ENCODE data around the gene ACBD4. TPM values are rescaled to one million over a fixed set of nuclear protein-coding genes. Genes with fewer than 3 reads are reported as not detected.

The ACBD4 gene
- total and polyA plus RNA-seq, 2 of the 4 experiments (the other 2 are of a cell fraction), result 2.3 to 5.7 TPM

DNA sequence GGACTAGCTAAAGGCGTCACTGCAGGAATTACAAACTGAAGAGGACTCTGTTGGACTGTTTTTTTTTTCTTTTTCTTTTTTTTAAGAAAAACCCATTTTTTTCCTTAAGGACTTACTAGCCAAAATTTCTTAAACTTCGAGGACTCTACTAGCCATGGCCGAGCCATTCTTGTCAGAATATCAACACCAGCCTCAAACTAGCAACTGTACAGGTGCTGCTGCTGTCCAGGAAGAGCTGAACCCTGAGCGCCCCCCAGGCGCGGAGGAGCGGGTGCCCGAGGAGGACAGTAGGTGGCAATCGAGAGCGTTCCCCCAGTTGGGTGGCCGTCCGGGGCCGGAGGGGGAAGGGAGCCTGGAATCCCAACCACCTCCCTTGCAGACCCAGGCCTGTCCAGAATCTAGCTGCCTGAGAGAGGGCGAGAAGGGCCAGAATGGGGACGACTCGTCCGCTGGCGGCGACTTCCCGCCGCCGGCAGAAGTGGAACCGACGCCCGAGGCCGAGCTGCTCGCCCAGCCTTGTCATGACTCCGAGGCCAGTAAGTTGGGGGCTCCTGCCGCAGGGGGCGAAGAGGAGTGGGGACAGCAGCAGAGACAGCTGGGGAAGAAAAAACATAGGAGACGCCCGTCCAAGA, 13.7 kb downstream of the ACBD4 start:
- in situ Hi-C loops (cut with MboI; ENCODE audit: low sequenced_read_pairs), result no loop called here
- CTCF ChIA-PET, result interaction anchor here (0.6 to 4.7 kb wide), 11 partner anchors 11 to 1283 kb away, joined by 3 to 60 read pairs (median 5); partner anchors contain the start of genes ACBD4 and HEXIM2
- H2AFZ ChIP-seq (replicated peaks; ENCODE audit: low read length, poor library complexity), result peak overlapping the region; percentile 79

More for the DNA sequence above, 13.7 kb downstream of the ACBD4 start:
- Histone ChIP-seq H3K9ac (ENCODE audit: low read depth, low read length) (peak overlapping the region; percentile 94), H4K20me1 (ENCODE audit: insufficient read depth, low read length) (peaks cover 37% of the 10 kb centered on the region), H2BK120ac (ENCODE audit: low read depth, low read length) (peak overlapping the region; percentile 19; the same call in 1 of the 2 replicates), H4K5ac (ENCODE audit: low read depth, low read length) (peak overlapping the region; percentile 50), H3K4me2 (ENCODE audit: low read depth, low read length) (peak overlapping the region; percentile 78), H3K4ac (ENCODE audit: low read depth, low read length) (peak overlapping the region; percentile 93), H3K9me1 (ENCODE audit: insufficient read depth, low read length) (peaks cover 12% of the 10 kb centered on the region), H3K23ac (ENCODE audit: low read depth, low read length) (peak overlapping the region; percentile 89), H4K8ac (ENCODE audit: low read depth in 2 of 2, low read length in 2 of 2) (peak overlapping the region; percentile 36 to 64; a peak in 3 of 4 replicates), H2AK5ac (ENCODE audit: low read depth, low read length) (peak overlapping the region; percentile 92), H3K18ac (ENCODE audit: low read depth, low read length) (peak overlapping the region; percentile 85), H3K36me3 (ENCODE audit: control insufficient read depth, insufficient read depth, low read length) (0 out of 2 replicates have a peak, but pooled peaks cover 2% of the 10 kb centered on the region), H2BK20ac (ENCODE audit: low read depth, low read length) (no peak overlapping the region), H3K27me3 (ENCODE audit: control insufficient read depth, insufficient read depth, low read length) (no peaks in the 10 kb centered on the region), H3K4me1 (ENCODE audit: control insufficient read depth, insufficient read depth, low read length) (peaks cover 12% of the 10 kb centered on the region), H3K79me1 (ENCODE audit: low read depth in 1 of 2, low read length in 2 of 2) (peaks cover 7 to 46% of the 10 kb centered on the region in 2 experiments; a peak in 2 of 4 replicates), H3K56ac (ENCODE audit: extremely low read depth, insufficient read depth, low read length) (peak overlapping the region; percentile 72), H4K91ac (ENCODE audit: insufficient read depth, low read depth, low read length) (peak overlapping the region; percentile 57), H3K14ac (replicated peaks; ENCODE audit: low read depth, low read length) (peak overlapping the region; percentile 86), H3K27ac (ENCODE audit: insufficient read depth, low read length) (peak overlapping the region; percentile 94), H2AK9ac (replicated peaks; ENCODE audit: low read depth, low read length, poor library complexity) (peak overlapping the region; percentile 97), H2BK5ac (ENCODE audit: low read depth, low read length, poor library complexity, severe bottlenecking) (peak overlapping the region; percentile 88), H3K9me3 (ENCODE audit: control insufficient read depth, insufficient read depth, low read length) (no peaks in the 10 kb centered on the region), H3K4me3 (ENCODE audit: insufficient read depth, low read depth, low read length) (peak overlapping the region; percentile 56), H2BK15ac (ENCODE audit: low read depth, low read length) (no peak overlapping the region)
- intact Hi-C loops (cut with micrococcal nuclease) (loop anchor here (1.0 kb wide), 2 partner anchors 12 to 48 kb away; partner anchors contain the start of gene HEXIM2), dilution Hi-C loops (cut with HindIII; ENCODE audit: low sequenced_read_pairs, unreplicated experiment) (no loop called here)
- no TSS peak for BruUV-seq (replicated peaks)
- peak; percentile 37 for ATAC-seq (ENCODE audit: low read depth)
- POLR2A ChIA-PET (ENCODE audit: unreplicated experiment), result interaction anchor here (0.5 to 4.9 kb wide), 9 partner anchors 10 to 168 kb away, joined by 3 to 53 read pairs (median 8); partner anchors contain the start of genes ACBD4, HEXIM2 and MAP3K14
- 3% methylated on average over 13 of the region's 32 CpGs; no CpG with 5 or more reads in 1 of the 2 experiments for WGBS, 2 experiments (ENCODE audit: extremely low coverage in 2 of 2, insufficient read length in 1 of 2)
- TF ChIP-seq CHD1 (IDR thresholded peaks at IDR 0.05; ENCODE audit: low read depth, low read length) (0 out of 2 replicates have a peak, but pooled peaks have one; percentile 68), MAFK (IDR thresholded peaks at IDR 0.05; ENCODE audit: low read depth, low read length) (no peak), RAD21 (IDR thresholded peaks at IDR 0.05; ENCODE audit: low read length) (peak; percentile 71), MXI1 (IDR thresholded peaks at IDR 0.05; ENCODE audit: borderline replicate concordance, low read depth, low read length) (peak; percentile 33; the same call in 1 of the 2 replicates), RCOR1 (IDR thresholded peaks at IDR 0.05; ENCODE audit: insufficient replicate concordance, low read length) (peak; percentile 7), MAZ (IDR thresholded peaks at IDR 0.05; ENCODE audit: borderline replicate concordance, low read depth, low read length) (peak; percentile 93; the same call in 1 of the 2 replicates), SMC3 (IDR thresholded peaks at IDR 0.05; ENCODE audit: low read depth, low read length) (peak; percentile 62)
- TF ChIP-seq, protein P1, sequence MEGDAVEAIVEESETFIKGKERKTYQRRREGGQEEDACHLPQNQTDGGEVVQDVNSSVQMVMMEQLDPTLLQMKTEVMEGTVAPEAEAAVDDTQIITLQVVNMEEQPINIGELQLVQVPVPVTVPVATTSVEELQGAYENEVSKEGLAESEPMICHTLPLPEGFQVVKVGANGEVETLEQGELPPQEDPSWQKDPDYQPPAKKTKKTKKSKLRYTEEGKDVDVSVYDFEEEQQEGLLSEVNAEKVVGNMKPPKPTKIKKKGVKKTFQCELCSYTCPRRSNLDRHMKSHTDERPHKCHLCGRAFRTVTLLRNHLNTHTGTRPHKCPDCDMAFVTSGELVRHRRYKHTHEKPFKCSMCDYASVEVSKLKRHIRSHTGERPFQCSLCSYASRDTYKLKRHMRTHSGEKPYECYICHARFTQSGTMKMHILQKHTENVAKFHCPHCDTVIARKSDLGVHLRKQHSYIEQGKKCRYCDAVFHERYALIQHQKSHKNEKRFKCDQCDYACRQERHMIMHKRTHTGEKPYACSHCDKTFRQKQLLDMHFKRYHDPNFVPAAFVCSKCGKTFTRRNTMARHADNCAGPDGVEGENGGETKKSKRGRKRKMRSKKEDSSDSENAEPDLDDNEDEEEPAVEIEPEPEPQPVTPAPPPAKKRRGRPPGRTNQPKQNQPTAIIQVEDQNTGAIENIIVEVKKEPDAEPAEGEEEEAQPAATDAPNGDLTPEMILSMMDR (conservative IDR thresholded peaks at IDR 0.05; ENCODE audit: low read depth, low read length), result peak; percentile 91
- TF ChIP-seq, protein P2, sequence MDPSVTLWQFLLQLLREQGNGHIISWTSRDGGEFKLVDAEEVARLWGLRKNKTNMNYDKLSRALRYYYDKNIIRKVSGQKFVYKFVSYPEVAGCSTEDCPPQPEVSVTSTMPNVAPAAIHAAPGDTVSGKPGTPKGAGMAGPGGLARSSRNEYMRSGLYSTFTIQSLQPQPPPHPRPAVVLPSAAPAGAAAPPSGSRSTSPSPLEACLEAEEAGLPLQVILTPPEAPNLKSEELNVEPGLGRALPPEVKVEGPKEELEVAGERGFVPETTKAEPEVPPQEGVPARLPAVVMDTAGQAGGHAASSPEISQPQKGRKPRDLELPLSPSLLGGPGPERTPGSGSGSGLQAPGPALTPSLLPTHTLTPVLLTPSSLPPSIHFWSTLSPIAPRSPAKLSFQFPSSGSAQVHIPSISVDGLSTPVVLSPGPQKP (IDR thresholded peaks at IDR 0.05; ENCODE audit: borderline replicate concordance, low read depth, low read length), result no peak
- peak; percentile 78 for DNase-seq

Data from IMR-90 (cell line).